ENCODE data around the gene CD200. TPM values are rescaled to one million over a fixed set of nuclear protein-coding genes. Genes with fewer than 3 reads are reported as not detected.
A peak's percentile ranks its signal among the peaks of the same experiment; 100 is the strongest.

The CD200 gene, protein sequence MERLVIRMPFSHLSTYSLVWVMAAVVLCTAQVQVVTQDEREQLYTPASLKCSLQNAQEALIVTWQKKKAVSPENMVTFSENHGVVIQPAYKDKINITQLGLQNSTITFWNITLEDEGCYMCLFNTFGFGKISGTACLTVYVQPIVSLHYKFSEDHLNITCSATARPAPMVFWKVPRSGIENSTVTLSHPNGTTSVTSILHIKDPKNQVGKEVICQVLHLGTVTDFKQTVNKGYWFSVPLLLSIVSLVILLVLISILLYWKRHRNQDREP
- total RNA-seq (1 to 10 TPM; 2.8 to 4.5 (median 3.6) TPM), polyA plus RNA-seq (4.0 TPM)
- long read RNA-seq, donor 1, partial matches to known transcripts = 1 of 9 reads
- long read RNA-seq, donor 1, other reads (novel, unspliced or antisense) = 4 of 9 reads
- long read RNA-seq, donor 2, partial matches to known transcripts = 1 of 3 reads
- long read RNA-seq, donor 2, other reads (novel, unspliced or antisense) = 0 of 3 reads
- long read RNA-seq, donor 3, partial matches to known transcripts = 2 of 7 reads
- long read RNA-seq, donor 3, other reads (novel, unspliced or antisense) = 1 of 7 reads
- long read RNA-seq, donor 4, partial matches to known transcripts = 0 of 1 reads
- long read RNA-seq, donor 4, other reads (novel, unspliced or antisense) = 0 of 1 reads

DNA sequence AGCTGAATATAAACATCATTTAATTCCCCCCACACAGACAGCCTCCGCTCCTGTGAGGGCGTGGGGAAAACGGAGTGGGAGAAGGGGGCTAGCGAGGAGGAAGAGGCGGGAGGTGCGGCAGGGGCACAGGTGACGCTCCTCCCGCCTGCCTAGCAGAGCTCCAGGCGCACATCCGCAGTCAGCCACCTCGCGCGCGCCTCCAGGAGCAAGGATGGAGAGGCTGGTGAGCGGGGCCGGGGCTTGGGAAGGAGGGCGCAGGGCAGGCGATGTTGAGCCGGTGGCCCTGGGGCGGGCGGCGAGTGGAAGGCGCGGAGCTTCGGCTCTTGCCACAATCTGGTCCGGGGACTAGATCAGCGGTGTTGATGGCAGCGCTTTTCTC lies at the start of gene CD200:
Gene CD200, plus strand, starts transcription at position 155 of the 379 bp plus-strand sequence. Its CDS starts 57 bp downstream, at position 212.
- WGBS = 14% methylated on average over 28 of the region's 28 CpGs
- H3K27ac ChIP-seq (ENCODE audit: low read length) = peak within 1 kb of the TSS; percentile 71
- no peaks in the 10 kb centered on the region for H3K9me3 ChIP-seq (ENCODE audit: control insufficient read depth, low read length)
- H3K27me3 ChIP-seq (ENCODE audit: control insufficient read depth, insufficient read depth) = no peaks in the 10 kb centered on the region
- intact Hi-C loops (cut with DNase I) = loop anchor here in 1 of 4 donors (10.0 kb wide), 1 partner anchor 182 kb away; no protein-coding TSS in a partner anchor
- H3K4me3 ChIP-seq (ENCODE audit: low read length) = peak within 1 kb of the TSS; percentile 37
- DNase-seq (peak; percentile 55 to 87 (median 83)), ATAC-seq (peak; percentile 87 to 93)
- H3K4me1 ChIP-seq (ENCODE audit: control insufficient read depth, insufficient read depth, low read length) = no peaks in the 10 kb centered on the region

- Histone ChIP-seq H3K27ac (ENCODE audit: low read length) (no peak overlapping the region), H3K4me3 (ENCODE audit: low read length) (no peak overlapping the region), H3K27me3 (ENCODE audit: control insufficient read depth, insufficient read depth) (no peaks in the 10 kb centered on the region), H3K9me3 (ENCODE audit: control insufficient read depth, low read length) (no peaks in the 10 kb centered on the region), H3K4me1 (ENCODE audit: control insufficient read depth, insufficient read depth, low read length) (no peaks in the 10 kb centered on the region)
- 92% methylated on average over 4 of the region's 4 CpGs for WGBS
- intact Hi-C loops (cut with DNase I) = no loop called here
- ATAC-seq (no peak), DNase-seq (no peak)
Observed at GRCh38 chr3:112289011-112289410, 43.9 kb upstream of the CD200 start.

GRCh38 chr3:112293368-112294321 lies 39.3 kb upstream of the CD200 start, which contains the start of gene SLC9C1:
SLC9C1 (minus strand) TSS chr3:112294216; CDS start chr3:112286791, 7,425 bp downstream.
- Histone ChIP-seq H3K4me1 (ENCODE audit: control insufficient read depth, insufficient read depth, low read length) (no peaks in the 10 kb centered on the region), H3K9me3 (ENCODE audit: control insufficient read depth, low read length) (no peaks in the 10 kb centered on the region), H3K27me3 (ENCODE audit: control insufficient read depth, insufficient read depth) (no peaks in the 10 kb centered on the region), H3K27ac (ENCODE audit: low read length) (peak within 1 kb of the TSS; percentile 93), H3K4me3 (ENCODE audit: low read length) (peak within 1 kb of the TSS; percentile 71)
- DNase-seq (peak in 2 of 3 donors; percentile 28 to 47), ATAC-seq (peak; percentile 92 to 93)
- intact Hi-C loops (cut with DNase I) = loop anchor here in 2 of 4 donors (10.0 kb wide), 1 partner anchor 231 kb away; no protein-coding TSS in a partner anchor
- 13% methylated on average over 15 of the region's 15 CpGs for WGBS

DNA sequence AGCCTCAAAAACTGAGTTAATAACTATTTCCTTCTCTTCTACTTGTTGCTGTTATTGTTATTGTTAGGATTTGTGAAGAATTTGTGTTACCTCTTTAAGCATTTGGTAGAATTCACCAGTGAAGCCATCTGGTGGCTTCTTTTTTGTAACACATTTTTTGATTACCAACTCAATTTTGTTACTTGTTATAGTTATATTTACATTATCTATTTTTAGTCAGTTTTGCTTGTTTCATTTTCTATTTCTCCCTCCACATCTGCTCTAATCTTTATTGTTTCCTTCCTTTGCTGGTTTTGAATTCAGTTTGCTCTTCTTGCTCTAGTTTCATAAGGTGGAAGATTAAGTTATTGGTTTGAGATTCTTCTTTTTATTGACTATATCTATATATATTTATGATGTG lies 35.2 kb upstream of the CD200 start:
- Histone ChIP-seq H3K27me3 (ENCODE audit: control insufficient read depth, insufficient read depth) (no peaks in the 10 kb centered on the region), H3K4me3 (ENCODE audit: low read length) (no peak overlapping the region), H3K27ac (ENCODE audit: low read length) (no peak overlapping the region), H3K4me1 (ENCODE audit: control insufficient read depth, insufficient read depth, low read length) (no peaks in the 10 kb centered on the region), H3K9me3 (ENCODE audit: control insufficient read depth, low read length) (no peaks in the 10 kb centered on the region)
- intact Hi-C loops (cut with DNase I) = loop anchor here in 2 of 4 donors (10.0 kb wide), 1 partner anchor 227 kb away; no protein-coding TSS in a partner anchor
- DNase-seq (no peak), ATAC-seq (no peak)

DNA sequence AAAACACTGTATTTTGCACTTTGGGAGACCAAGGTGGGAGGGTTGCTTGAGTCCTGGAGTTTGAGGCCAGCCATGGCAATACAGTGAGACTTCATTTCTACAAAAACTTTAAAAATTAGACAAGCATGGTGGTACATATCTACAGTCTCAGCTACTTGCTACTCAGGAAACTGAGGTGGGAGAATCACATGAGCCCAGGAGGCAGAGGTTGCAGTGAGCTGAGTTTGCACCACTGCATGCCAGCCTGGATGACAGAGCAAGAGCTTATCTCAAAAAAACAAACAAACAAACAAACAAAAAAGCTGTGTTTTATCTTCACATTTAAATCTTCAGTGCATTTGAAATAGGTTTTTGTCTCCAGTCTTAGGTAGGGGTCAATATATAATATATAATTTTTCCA lies 34.2 kb upstream of the CD200 start:
- DNase-seq = no peak
- Histone ChIP-seq H3K9me3 (ENCODE audit: control insufficient read depth, low read length) (no peaks in the 10 kb centered on the region), H3K27ac (ENCODE audit: low read length) (no peak overlapping the region), H3K27me3 (ENCODE audit: control insufficient read depth, insufficient read depth) (no peaks in the 10 kb centered on the region), H3K4me3 (ENCODE audit: low read length) (no peak overlapping the region), H3K4me1 (ENCODE audit: control insufficient read depth, insufficient read depth, low read length) (no peaks in the 10 kb centered on the region)
- intact Hi-C loops (cut with DNase I) = loop anchor here in 2 of 4 donors (10.0 kb wide), 1 partner anchor 226 kb away; no protein-coding TSS in a partner anchor
- no peak for ATAC-seq

DNA sequence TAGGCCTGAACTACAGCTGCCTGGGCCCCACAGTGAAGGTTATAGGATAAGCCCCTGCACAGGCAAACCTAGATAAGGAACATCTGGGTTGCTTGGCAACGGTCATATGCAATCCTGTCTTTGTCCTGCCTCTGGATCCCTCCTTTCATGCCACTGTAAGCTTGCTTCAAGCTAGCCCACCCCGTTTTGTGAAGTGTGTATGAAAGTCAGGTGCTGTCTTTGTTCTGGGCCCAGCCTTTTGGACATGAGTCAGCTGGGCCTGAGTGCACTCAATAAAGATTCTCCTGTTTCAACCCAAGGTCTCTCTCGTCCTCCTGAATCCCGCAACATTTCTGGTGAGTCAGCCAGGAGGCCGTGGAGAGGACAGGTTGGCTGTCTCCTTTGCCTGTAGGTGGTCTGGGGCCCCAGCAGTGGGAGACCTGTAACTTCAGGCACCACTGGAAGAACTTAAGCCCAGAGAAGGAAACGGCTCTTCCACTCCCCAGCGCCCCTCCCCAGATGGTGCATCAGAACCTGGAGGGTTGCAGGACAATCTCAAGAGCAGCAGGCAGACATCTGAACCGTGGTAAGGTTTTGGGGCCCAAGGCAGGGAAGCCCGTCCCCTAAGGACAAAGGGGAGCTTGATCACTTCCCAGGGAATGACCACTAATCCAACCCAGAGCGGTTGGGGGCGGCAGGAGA lies 30.7 kb upstream of the CD200 start:
- Histone ChIP-seq H3K9me3 (ENCODE audit: control insufficient read depth, low read length) (no peaks in the 10 kb centered on the region), H3K27ac (ENCODE audit: low read length) (no peak overlapping the region), H3K27me3 (ENCODE audit: control insufficient read depth, insufficient read depth) (no peaks in the 10 kb centered on the region), H3K4me1 (ENCODE audit: control insufficient read depth, insufficient read depth, low read length) (no peaks in the 10 kb centered on the region), H3K4me3 (ENCODE audit: low read length) (peak overlapping the region; percentile 70)
- DNase-seq (peak in 1 of 3 donors; percentile 53), ATAC-seq (no peak)
- WGBS = 70% methylated on average over 11 of the region's 11 CpGs
- intact Hi-C loops (cut with DNase I) = no loop called here

DNA sequence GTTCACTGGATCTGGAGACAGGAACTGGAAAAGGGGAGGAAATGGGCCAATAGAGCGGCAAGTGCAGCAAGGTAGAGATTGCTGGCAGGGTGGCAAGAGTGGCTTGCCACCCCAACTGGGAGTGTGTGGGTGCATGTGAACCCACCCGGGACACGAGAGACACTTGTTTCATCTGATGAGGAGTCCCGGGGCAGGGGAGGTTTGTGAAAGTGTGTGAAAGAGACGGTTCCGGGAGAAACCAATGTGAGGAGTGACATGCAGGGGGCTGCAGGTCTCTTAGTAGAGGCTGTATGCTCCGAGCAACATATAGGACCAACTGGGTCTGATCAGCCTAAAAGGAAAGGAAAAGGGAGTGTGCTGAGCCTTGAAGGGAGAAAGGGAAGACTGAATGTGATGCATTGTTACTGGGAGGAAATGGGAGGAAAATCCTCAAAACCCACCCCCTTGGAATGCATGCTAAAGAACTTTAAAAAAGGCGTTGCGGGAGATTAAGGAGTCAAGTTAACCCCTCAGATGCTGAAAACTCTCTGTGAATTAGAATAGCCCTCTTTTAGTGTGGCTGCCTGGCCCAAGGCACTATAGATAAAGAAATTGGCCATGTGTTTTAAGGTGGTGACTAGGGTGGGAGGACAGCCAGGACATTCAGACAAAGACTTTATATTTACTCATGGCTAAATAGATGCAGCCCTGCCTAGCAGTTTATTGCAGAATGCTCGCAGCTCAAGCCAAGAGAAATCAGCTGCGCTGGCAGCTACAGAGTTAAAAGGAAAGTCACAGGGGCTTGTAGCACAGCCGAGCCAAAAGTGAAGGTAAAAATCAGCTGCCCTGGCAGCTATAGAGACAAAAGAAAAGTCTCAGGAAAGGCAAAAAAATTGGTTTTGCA lies 29.8 kb upstream of the CD200 start:
- 24% methylated on average over 12 of the region's 12 CpGs for WGBS
- Histone ChIP-seq H3K4me3 (ENCODE audit: low read length) (peak overlapping the region; percentile 70), H3K27ac (ENCODE audit: low read length) (no peak overlapping the region), H3K4me1 (ENCODE audit: control insufficient read depth, insufficient read depth, low read length) (peaks cover under 1% of the 10 kb centered on the region), H3K9me3 (ENCODE audit: control insufficient read depth, low read length) (no peaks in the 10 kb centered on the region), H3K27me3 (ENCODE audit: control insufficient read depth, insufficient read depth) (no peaks in the 10 kb centered on the region)
- peak; percentile 34 to 43 for ATAC-seq
- intact Hi-C loops (cut with DNase I) = no loop called here
- no peak for DNase-seq

DNA sequence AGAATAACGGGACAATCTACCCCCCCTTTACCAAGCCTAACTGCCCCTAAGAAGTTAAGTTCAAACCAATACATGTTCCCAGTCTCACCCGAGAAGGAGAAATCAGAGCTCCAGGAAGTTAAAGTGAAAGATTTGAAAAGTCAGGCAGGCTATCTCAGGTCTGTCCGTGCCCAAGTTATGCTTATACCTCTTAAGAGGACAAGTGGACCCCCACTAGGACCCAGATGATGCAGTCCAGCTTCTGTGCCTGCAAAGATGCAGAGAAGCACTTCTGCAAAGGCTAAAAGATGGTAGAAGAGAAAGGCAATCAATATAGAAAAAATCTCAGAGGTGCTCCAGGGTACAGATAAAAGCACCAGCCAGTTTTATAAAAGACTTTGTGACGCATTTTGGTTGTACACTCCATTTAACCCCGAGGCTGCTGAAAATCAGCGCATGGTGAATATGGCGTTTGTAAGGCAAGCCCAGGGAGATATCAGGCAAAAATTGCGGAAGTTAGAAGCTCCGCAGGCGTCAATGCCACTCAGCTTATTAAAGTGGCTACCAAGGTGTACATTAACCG lies 29.1 kb upstream of the CD200 start:
- no peaks in the 10 kb centered on the region for H3K27me3 ChIP-seq (ENCODE audit: control insufficient read depth, insufficient read depth)
- H3K9me3 ChIP-seq (ENCODE audit: control insufficient read depth, low read length) = no peaks in the 10 kb centered on the region
- 5% methylated on average over 11 of the region's 11 CpGs for WGBS
- ATAC-seq (peak; percentile 45 to 67), DNase-seq (peak in 1 of 3 donors; percentile 29)
- peaks cover 2% of the 10 kb centered on the region for H3K4me1 ChIP-seq (ENCODE audit: control insufficient read depth, insufficient read depth, low read length)
- H3K27ac ChIP-seq (ENCODE audit: low read length) = peak overlapping the region; percentile 17
- intact Hi-C loops (cut with DNase I) = no loop called here
- H3K4me3 ChIP-seq (ENCODE audit: low read length) = peak overlapping the region; percentile 70

DNA sequence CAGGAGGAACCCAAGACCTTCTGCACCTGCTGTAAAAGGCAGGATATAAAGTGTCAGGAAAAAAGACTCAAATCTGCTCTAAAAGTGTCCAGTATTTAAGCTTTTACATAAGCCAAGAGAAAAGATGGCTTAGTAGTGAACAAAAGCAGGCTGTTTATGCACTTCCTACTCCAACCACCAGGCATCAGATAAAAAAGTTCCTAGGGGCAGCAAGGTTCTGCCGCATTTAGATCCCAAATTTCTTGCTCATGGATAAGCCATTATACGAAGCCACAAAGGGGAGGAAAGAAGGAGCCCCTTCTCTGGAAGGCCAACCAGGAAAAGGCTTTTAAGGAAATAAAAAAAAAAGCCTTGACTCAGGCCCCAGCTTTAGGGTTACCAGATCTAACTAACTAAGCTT lies 28.3 kb upstream of the CD200 start:
- WGBS = 44% methylated on average over 2 of the region's 2 CpGs
- Histone ChIP-seq H3K27ac (ENCODE audit: low read length) (no peak overlapping the region), H3K27me3 (ENCODE audit: control insufficient read depth, insufficient read depth) (no peaks in the 10 kb centered on the region), H3K9me3 (ENCODE audit: control insufficient read depth, low read length) (no peaks in the 10 kb centered on the region), H3K4me3 (ENCODE audit: low read length) (peak overlapping the region; percentile 70), H3K4me1 (ENCODE audit: control insufficient read depth, insufficient read depth, low read length) (peaks cover 2% of the 10 kb centered on the region)
- DNase-seq (no peak), ATAC-seq (no peak)
- intact Hi-C loops (cut with DNase I) = no loop called here

All from right cardiac atrium (tissue), 5 donors.